Neuronal stem cell (in vitro differentiated cells): ENCODE data around the gene RPL27A.

Source experiments
- DNase-seq: peaks from one replicate; pipeline ENCODE4 v3.0.0-alpha.2; 2013; ENCODE audit warnings: low spot score
- H2AFZ ChIP-seq: one replicate; pipeline ENCODE4 v1.6.1; 2013; ENCODE audit warnings: mild to moderate bottlenecking, low read length, inconsistent platforms
- H2AK5ac ChIP-seq: 2 replicates; pipeline ENCODE4 v1.6.1; 2013; ENCODE audit warnings: low read depth, mild to moderate bottlenecking, inconsistent platforms, low read length, moderate library complexity, mixed read lengths
- H2BK120ac ChIP-seq: 2 replicates; pipeline ENCODE4 v1.6.1; 2013; ENCODE audit warnings: low read depth, mild to moderate bottlenecking, inconsistent platforms, low read length, moderate library complexity, mixed read lengths
- H2BK12ac ChIP-seq: one replicate; pipeline ENCODE4 v1.6.1; 2013; ENCODE audit warnings: low read length, inconsistent platforms
- H2BK15ac ChIP-seq: 2 replicates; pipeline ENCODE4 v1.6.1; 2013; ENCODE audit warnings: mild to moderate bottlenecking, low read length, inconsistent platforms, mixed read lengths
- H2BK5ac ChIP-seq: one replicate; pipeline ENCODE4 v1.6.1; 2013; ENCODE audit warnings: inconsistent platforms, mild to moderate bottlenecking, low read length, moderate library complexity
- H3K14ac ChIP-seq: one replicate; pipeline ENCODE4 v1.6.1; 2013; ENCODE audit warnings: low read length, inconsistent platforms
- H3K18ac ChIP-seq: 2 replicates; pipeline ENCODE4 v1.6.1; 2013; ENCODE audit warnings: low read length, inconsistent platforms
- H3K23ac ChIP-seq: 2 replicates; pipeline ENCODE4 v1.6.1; 2013; ENCODE audit warnings: low read depth, mild to moderate bottlenecking, mixed read lengths, low read length, inconsistent platforms; ENCODE audit not compliant: poor library complexity
- H3K27ac ChIP-seq: replicated peaks from 3 replicates; pipeline ENCODE4 v1.5.1; 2013; ENCODE audit warnings: low read length, inconsistent platforms
- H3K27me3 ChIP-seq, 3 experiments: 2 replicates each; pipeline ENCODE4 v1.6.1; 2013; ENCODE audit warnings: low read length in 3 of 3, mild to moderate bottlenecking in 2 of 3, inconsistent platforms in 1 of 3, low read depth in 1 of 3, mixed read lengths in 1 of 3, moderate library complexity in 1 of 3; ENCODE audit not compliant: control insufficient read depth in 3 of 3, insufficient read depth in 3 of 3
- H3K36me3 ChIP-seq, 2 donors: replicated peaks in 1 of 2; 2 replicates each; pipeline ENCODE4 v1.6.1; 2013; ENCODE audit warnings: low read length in 2 of 2; ENCODE audit not compliant: control insufficient read depth in 2 of 2, insufficient read depth in 2 of 2
- H3K4ac ChIP-seq: 2 replicates; pipeline ENCODE4 v1.6.1; 2013; ENCODE audit warnings: inconsistent platforms, mild to moderate bottlenecking, low read length, moderate library complexity
- H3K4me1 ChIP-seq, 2 donors: 1 replicate in 1 of 2; 2 replicates in 1 of 2; pipeline ENCODE4 v1.6.1; 2013; ENCODE audit warnings: low read length in 2 of 2, low read depth in 1 of 2; ENCODE audit not compliant: control insufficient read depth in 2 of 2, insufficient read depth in 1 of 2
- H3K4me2 ChIP-seq: one replicate; pipeline ENCODE4 v1.6.1; 2013; ENCODE audit warnings: mild to moderate bottlenecking, low read length, inconsistent platforms; ENCODE audit not compliant: insufficient read depth, poor library complexity, severe bottlenecking
- H3K4me3 ChIP-seq, 2 donors: 2 replicates each; pipeline ENCODE4 v1.5.1; 2013; ENCODE audit warnings: low read length in 2 of 2, mild to moderate bottlenecking in 2 of 2, inconsistent platforms in 1 of 2, moderate library complexity in 1 of 2
- H3K79me1 ChIP-seq: one replicate; pipeline ENCODE4 v1.6.1; 2013; ENCODE audit warnings: low read depth, mild to moderate bottlenecking, inconsistent platforms, low read length, moderate library complexity
- H3K9ac ChIP-seq: one replicate; pipeline ENCODE4 v1.6.1; 2013; ENCODE audit warnings: mild to moderate bottlenecking, low read depth, low read length, inconsistent platforms; ENCODE audit not compliant: poor library complexity
- H3K9me3 ChIP-seq, 2 donors: replicated peaks in 1 of 2; 2 replicates each; pipeline versions ENCODE3 to v1.6.1; 2013; ENCODE audit warnings: low read length in 2 of 2, mild to moderate bottlenecking in 2 of 2, inconsistent platforms in 1 of 2, low read depth in 1 of 2, mixed read lengths in 1 of 2, moderate library complexity in 1 of 2; ENCODE audit not compliant: control insufficient read depth in 2 of 2, insufficient read depth in 1 of 2
- H4K8ac ChIP-seq: one replicate; pipeline ENCODE4 v1.6.1; 2013; ENCODE audit warnings: low read depth, mild to moderate bottlenecking, inconsistent platforms, low read length, moderate library complexity
- H4K91ac ChIP-seq: one replicate; pipeline ENCODE4 v1.6.1; 2013; ENCODE audit warnings: low read length, low read depth, mild to moderate bottlenecking, inconsistent platforms; ENCODE audit not compliant: poor library complexity
- WGBS, 2 donors: extraction: QIAGEN DNeasy Blood & Tissue Kit; methylation state at CpG; one replicate each; pipeline ENCODE4 v1.1.7; 2013; ENCODE audit warnings: missing lambda C conversion rate in 2 of 2, mixed read lengths in 1 of 2; ENCODE audit not compliant: insufficient read length in 2 of 2, insufficient replicate concordance in 1 of 2; ENCODE audit errors: extremely low coverage in 2 of 2; 5-methylcytosine and 5-hydroxymethylcytosine counted together

The RPL27A gene

DNA sequence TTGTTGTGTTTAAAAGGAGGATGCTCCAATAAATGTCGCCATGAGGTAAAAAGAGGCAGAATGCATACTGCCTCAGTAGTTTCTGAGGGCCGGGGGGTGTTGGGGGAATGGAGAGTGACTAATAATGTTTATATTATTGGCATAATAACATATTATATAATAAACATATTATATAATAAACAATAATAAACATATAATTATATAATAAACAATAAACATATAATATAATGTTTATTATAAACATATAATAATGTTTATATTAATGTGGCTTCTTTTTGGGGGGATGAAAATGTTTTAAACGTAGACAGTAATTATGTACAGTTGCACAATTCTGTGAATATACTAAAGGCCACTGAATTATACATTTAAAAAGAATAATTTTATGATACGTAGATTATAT, 35.7 kb upstream of the RPL27A start:
- H3K23ac ChIP-seq, result no peak overlapping the region
- no peak overlapping the region for H2AFZ ChIP-seq
- no peak overlapping the region for H2BK15ac ChIP-seq
- no peak overlapping the region for H3K4me2 ChIP-seq
- WGBS, 2 donors, result no CpG with 5 or more reads among the region's 4 CpGs
- peaks cover 0 to 26% of the 10 kb centered on the region in 2 donors for H3K36me3 ChIP-seq
- H3K18ac ChIP-seq, result no peak overlapping the region
- no peak overlapping the region for H3K27ac ChIP-seq
- no peak overlapping the region for H4K91ac ChIP-seq
- no peak for DNase-seq
- no peaks in the 10 kb centered on the region for H3K9me3 ChIP-seq
- peaks cover 0 to 3% of the 10 kb centered on the region in 2 donors for H3K4me1 ChIP-seq
- H3K27me3 ChIP-seq, result no peaks in the 10 kb centered on the region
- no peak overlapping the region for H2AK5ac ChIP-seq
- no peak overlapping the region for H2BK5ac ChIP-seq
- H3K9ac ChIP-seq, result no peak overlapping the region
- no peak overlapping the region for H2BK120ac ChIP-seq
- no peak overlapping the region for H3K4ac ChIP-seq
- no peak overlapping the region for H2BK12ac ChIP-seq
- H3K79me1 ChIP-seq, result no peaks in the 10 kb centered on the region
- H4K8ac ChIP-seq, result no peak overlapping the region
- H3K14ac ChIP-seq, result no peak overlapping the region
- no peak overlapping the region for H3K4me3 ChIP-seq

DNA sequence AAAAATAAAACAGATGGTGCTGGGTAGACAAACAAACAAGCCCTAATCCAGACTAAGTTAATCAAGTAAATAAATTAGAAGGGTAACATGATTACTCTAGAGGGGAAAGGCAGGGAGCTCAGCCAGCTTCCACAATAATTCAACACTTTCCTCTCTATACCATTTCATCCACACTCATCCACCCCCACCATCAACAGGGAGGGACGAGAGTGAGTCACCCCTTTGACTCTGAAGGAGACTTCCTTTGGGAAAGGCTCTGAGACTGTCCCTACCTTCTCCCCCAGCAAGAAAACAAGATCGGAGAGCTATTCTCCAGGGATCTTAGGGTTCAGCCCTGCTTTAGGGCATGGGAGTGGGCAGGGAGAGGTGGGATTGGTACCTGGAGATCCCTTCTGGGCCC, 33.2 kb upstream of the RPL27A start:
- H3K4me2 ChIP-seq, result no peak overlapping the region

GRCh38 chr11:8650401-8650990, 32.1 kb upstream of the RPL27A start:
- no peak overlapping the region for H3K4ac ChIP-seq
- H3K36me3 ChIP-seq, result peaks cover 0 to 17% of the 10 kb centered on the region in 2 donors
- H3K4me3 ChIP-seq, result no peak overlapping the region
- H3K23ac ChIP-seq, result no peak overlapping the region
- no peak overlapping the region for H3K9ac ChIP-seq
- H4K8ac ChIP-seq, result no peak overlapping the region
- H3K27ac ChIP-seq, result no peak overlapping the region
- no peak overlapping the region for H3K14ac ChIP-seq
- H2BK15ac ChIP-seq, result no peak overlapping the region
- no peak overlapping the region for H2AK5ac ChIP-seq
- no CpG with 5 or more reads among the region's 2 CpGs for WGBS, 2 donors
- H2BK5ac ChIP-seq, result no peak overlapping the region
- H3K79me1 ChIP-seq, result no peaks in the 10 kb centered on the region
- no peaks in the 10 kb centered on the region for H3K27me3 ChIP-seq
- no peak overlapping the region for H2BK12ac ChIP-seq
- H3K18ac ChIP-seq, result no peak overlapping the region
- H2BK120ac ChIP-seq, result no peak overlapping the region
- no peak overlapping the region for H4K91ac ChIP-seq
- no peak overlapping the region for H3K4me2 ChIP-seq
- peaks cover 0 to 1% of the 10 kb centered on the region in 2 donors for H3K4me1 ChIP-seq
- H3K9me3 ChIP-seq, result no peaks in the 10 kb centered on the region
- no peak overlapping the region for H2AFZ ChIP-seq
- no peak for DNase-seq

More for the DNA sequence above, 33.2 kb upstream of the RPL27A start:
- Histone ChIP-seq H2BK5ac (no peak overlapping the region), H4K91ac (no peak overlapping the region), H2BK15ac (no peak overlapping the region), H3K4me1 (peaks cover 0 to 1% of the 10 kb centered on the region in 2 donors), H3K36me3 (peaks cover 0 to 22% of the 10 kb centered on the region in 2 donors), H3K18ac (no peak overlapping the region), H2BK12ac (no peak overlapping the region), H3K4me3 (no peak overlapping the region), H3K79me1 (no peaks in the 10 kb centered on the region), H3K27me3 (no peaks in the 10 kb centered on the region), H3K9ac (no peak overlapping the region), H4K8ac (no peak overlapping the region), H3K9me3 (no peaks in the 10 kb centered on the region), H3K4ac (no peak overlapping the region), H2AFZ (no peak overlapping the region), H3K23ac (no peak overlapping the region), H3K27ac (no peak overlapping the region), H2BK120ac (no peak overlapping the region), H3K14ac (no peak overlapping the region), H2AK5ac (no peak overlapping the region)
- no peak for DNase-seq
- no CpG with 5 or more reads among the region's 2 CpGs for WGBS, 2 donors

DNA sequence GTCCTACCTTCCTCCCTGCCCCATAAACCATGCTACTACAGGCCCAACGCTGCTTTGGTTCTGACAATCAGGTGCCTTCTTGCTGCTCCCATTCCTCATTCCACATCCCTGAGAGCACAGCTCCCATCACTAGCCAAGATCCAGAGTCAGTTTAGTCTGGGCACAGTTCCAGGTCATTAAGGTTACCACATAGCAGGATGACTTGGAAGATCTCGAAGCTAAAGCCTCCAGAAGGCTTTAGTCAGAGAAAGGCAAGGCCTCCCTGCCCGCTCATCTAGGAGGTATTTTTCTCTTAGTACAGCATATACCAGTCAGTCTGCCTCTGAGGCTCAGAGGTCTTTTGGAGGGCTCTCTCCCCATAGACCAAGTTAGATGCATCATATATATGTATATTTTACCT, 30.5 kb upstream of the RPL27A start:
- Histone ChIP-seq H3K18ac (no peak overlapping the region), H3K4ac (no peak overlapping the region), H3K79me1 (no peaks in the 10 kb centered on the region), H3K9me3 (no peaks in the 10 kb centered on the region), H3K36me3 (peaks cover 0 to 11% of the 10 kb centered on the region in 2 donors), H2BK120ac (no peak overlapping the region), H3K4me1 (peaks cover 3% of the 10 kb centered on the region in 2 donors), H3K4me2 (no peak overlapping the region), H2BK5ac (no peak overlapping the region), H4K8ac (no peak overlapping the region), H2AK5ac (no peak overlapping the region), H3K4me3 (no peak overlapping the region), H3K9ac (no peak overlapping the region), H2BK12ac (no peak overlapping the region), H3K27me3 (no peaks in the 10 kb centered on the region), H4K91ac (no peak overlapping the region), H2BK15ac (no peak overlapping the region), H3K14ac (no peak overlapping the region), H2AFZ (no peak overlapping the region), H3K23ac (no peak overlapping the region), H3K27ac (no peak overlapping the region)
- no CpG with 5 or more reads among the region's 3 CpGs for WGBS, 2 donors
- no peak for DNase-seq
